SK-N-MC (cell line): Measurements from ENCODE around the gene SLC6A7.

Experiments
- DNase-seq: peaks from one replicate; pipeline ENCODE4 v3.0.0-alpha.2; 2011; ENCODE audit warnings: low read depth, low spot score
- H3K27ac ChIP-seq: fragments of 200-600 bp; sonication (generic); 2 replicates; pipeline ENCODE4 v1.5.1; 2016; ENCODE audit warnings: mixed run types
- H3K36me3 ChIP-seq: fragments of 200-600 bp; sonication (generic); 2 replicates; pipeline ENCODE4 v1.6.1; 2017; ENCODE audit warnings: antibody characterized with exemption, low read length, mixed read lengths; ENCODE audit not compliant: insufficient read depth
- H3K4me3 ChIP-seq: fragments of 200-600 bp; sonication (generic); 2 replicates; pipeline ENCODE4 v1.5.1; 2016
- H3K9ac ChIP-seq: fragments of 200-600 bp; sonication (generic); 2 replicates; pipeline ENCODE4 v1.8.0; 2017; ENCODE audit warnings: mixed run types, mixed read lengths; ENCODE audit not compliant: insufficient read length
- H3K9me3 ChIP-seq: fragments of 200-600 bp; sonication (generic); 2 replicates; pipeline ENCODE4 v1.6.1; 2017; ENCODE audit warnings: low read depth, mild to moderate bottlenecking, antibody characterized with exemption, low read length, moderate library complexity, mixed read lengths
- EZH2 ChIP-seq: fragments of 200-600 bp; sonication (generic); IDR thresholded peaks from one replicate; pipeline ENCODE4 v1.6.1; 2017; ENCODE audit warnings: antibody characterized with exemption
- FOXP2 ChIP-seq: optimal IDR thresholded peaks from 2 replicates; pipeline ENCODE3; 2011; ENCODE audit warnings: mild to moderate bottlenecking, moderate library complexity; ENCODE audit not compliant: insufficient read depth; ENCODE audit errors: extremely low read length, control extremely low read depth
- POLR2AphosphoS5 ChIP-seq: IDR thresholded peaks from 2 replicates; pipeline ENCODE4 v1.6.1; 2012; ENCODE audit warnings: mild to moderate bottlenecking, low read depth, low read length, borderline replicate concordance

SLC6A7 gene

GRCh38 chr5:150189326-150189725 lies 536 bp upstream of the SLC6A7 start:
- H3K4me3 ChIP-seq, result no peak overlapping the region
- DNase-seq, result no peak
- no peak for TF ChIP-seq POLR2AphosphoS5
- no peak for TF ChIP-seq EZH2
- no peak for TF ChIP-seq FOXP2

GRCh38 chr5:150190503-150190979 lies 679 bp downstream of the SLC6A7 start:
- Histone ChIP-seq H3K9me3 (no peaks in the 10 kb centered on the region), H3K9ac (no peak overlapping the region), H3K4me3 (no peak overlapping the region), H3K36me3 (no peaks in the 10 kb centered on the region), H3K27ac (no peak overlapping the region)
- no peak for TF ChIP-seq EZH2
- TF ChIP-seq POLR2AphosphoS5, result no peak
- no peak for TF ChIP-seq FOXP2
- no peak for DNase-seq

More at GRCh38 chr5:150189326-150189725, 536 bp upstream of the SLC6A7 start:
- no peak overlapping the region for H3K27ac ChIP-seq
- no peak overlapping the region for H3K9ac ChIP-seq
- H3K36me3 ChIP-seq, result no peaks in the 10 kb centered on the region
- H3K9me3 ChIP-seq, result no peaks in the 10 kb centered on the region

DNA sequence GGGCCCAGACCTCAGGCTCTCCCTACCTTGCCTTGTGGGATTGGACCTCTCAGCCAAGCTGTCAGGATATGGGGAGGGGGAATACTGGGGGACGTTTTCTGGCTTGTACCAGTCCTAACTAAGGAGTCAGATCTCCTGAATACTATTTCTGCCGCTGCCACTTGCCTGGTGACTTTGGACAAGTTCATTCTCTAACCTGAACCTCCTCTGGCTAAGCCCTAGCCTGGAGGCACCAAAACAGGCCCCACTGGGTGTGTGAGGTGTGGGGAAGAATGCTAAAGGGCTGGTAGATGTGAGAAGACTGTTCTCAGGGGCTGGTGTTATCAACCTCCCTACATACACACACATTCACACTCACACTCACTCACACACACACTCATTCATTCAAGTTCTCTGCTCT lies 1.1 kb downstream of the SLC6A7 start:
- no peaks in the 10 kb centered on the region for H3K9me3 ChIP-seq
- TF ChIP-seq EZH2 (no peak), FOXP2 (no peak), POLR2AphosphoS5 (no peak)
- no peak overlapping the region for H3K9ac ChIP-seq
- H3K36me3 ChIP-seq, result no peaks in the 10 kb centered on the region
- no peak overlapping the region for H3K27ac ChIP-seq
- no peak overlapping the region for H3K4me3 ChIP-seq
- DNase-seq, result no peak

- H3K36me3 ChIP-seq, result no peaks in the 10 kb centered on the region
- no peak overlapping the region for H3K27ac ChIP-seq
- H3K9ac ChIP-seq, result no peak overlapping the region
- no peaks in the 10 kb centered on the region for H3K9me3 ChIP-seq
- no peak for TF ChIP-seq FOXP2
- no peak for TF ChIP-seq EZH2
- no peak for TF ChIP-seq POLR2AphosphoS5
- DNase-seq, result no peak
- H3K4me3 ChIP-seq, result no peak overlapping the region
These were observed 2.6 kb downstream of the SLC6A7 start for GRCh38 chr5:150192462-150192861.

DNA sequence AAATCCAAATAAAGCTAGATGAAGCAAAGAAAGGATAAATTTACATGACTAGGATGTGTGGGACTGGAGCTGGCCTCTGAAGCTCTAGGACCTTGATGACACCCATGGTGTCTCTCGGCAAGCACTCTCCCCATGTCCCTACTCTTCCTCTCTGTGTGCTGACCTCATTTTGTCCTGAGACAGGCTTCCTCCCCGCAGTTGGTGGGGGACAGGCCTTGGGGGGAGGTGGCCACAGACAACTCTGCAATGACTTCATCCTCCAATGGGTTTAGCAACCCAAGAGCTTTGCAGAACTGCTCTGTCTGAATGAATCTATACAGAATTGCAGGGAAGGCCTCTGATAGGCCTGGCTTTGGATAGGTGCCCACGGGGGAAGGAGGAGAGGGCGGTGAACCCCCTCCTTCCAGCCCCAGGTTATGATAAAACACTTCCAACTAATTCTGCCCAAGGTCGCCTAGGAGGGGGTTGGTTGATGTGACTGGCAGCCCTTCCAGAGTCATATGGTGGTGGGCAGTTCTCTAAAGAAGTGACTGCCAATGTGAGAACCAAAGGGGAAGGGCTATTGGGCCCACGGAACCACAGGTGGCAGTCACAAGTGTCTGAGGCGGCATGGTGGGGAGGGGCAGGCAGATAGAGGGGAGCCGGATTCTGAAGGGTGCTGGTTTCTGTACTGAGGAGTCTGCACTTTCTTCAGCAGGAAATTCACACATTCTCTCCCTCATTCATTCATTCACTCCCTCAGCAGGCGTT lies 6.0 kb downstream of the SLC6A7 start:
- Histone ChIP-seq H3K4me3 (no peak overlapping the region), H3K9me3 (no peaks in the 10 kb centered on the region), H3K27ac (no peak overlapping the region), H3K9ac (no peak overlapping the region), H3K36me3 (no peaks in the 10 kb centered on the region)
- TF ChIP-seq POLR2AphosphoS5 (no peak), FOXP2 (no peak), EZH2 (no peak)
- DNase-seq, result no peak

GRCh38 chr5:150196514-150196913 lies 6.7 kb downstream of the SLC6A7 start:
- no peaks in the 10 kb centered on the region for H3K36me3 ChIP-seq
- TF ChIP-seq FOXP2, result no peak
- TF ChIP-seq EZH2, result no peak
- no peak for TF ChIP-seq POLR2AphosphoS5
- DNase-seq, result no peak
- no peak overlapping the region for H3K9ac ChIP-seq
- no peak overlapping the region for H3K27ac ChIP-seq
- H3K9me3 ChIP-seq, result no peaks in the 10 kb centered on the region
- no peak overlapping the region for H3K4me3 ChIP-seq

DNA sequence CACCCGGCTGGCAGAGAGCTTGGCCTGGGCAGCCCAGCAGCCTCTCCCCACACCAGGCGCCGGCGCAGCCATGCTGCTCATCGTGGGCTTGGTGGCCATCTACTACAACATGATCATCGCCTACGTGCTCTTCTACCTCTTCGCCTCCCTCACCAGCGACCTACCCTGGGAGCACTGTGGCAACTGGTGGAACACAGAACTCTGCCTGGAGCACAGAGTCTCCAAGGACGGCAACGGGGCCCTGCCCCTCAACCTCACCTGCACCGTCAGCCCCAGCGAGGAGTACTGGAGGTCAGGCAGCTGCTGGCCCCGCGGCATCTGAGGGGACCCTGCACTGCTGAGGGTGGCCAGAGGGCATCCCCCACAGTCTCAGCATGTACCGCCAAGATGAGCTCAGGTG lies 7.1 kb downstream of the SLC6A7 start:
- DNase-seq, result no peak
- Histone ChIP-seq H3K4me3 (no peak overlapping the region), H3K36me3 (no peaks in the 10 kb centered on the region), H3K9ac (no peak overlapping the region), H3K27ac (no peak overlapping the region), H3K9me3 (no peaks in the 10 kb centered on the region)
- TF ChIP-seq EZH2, result no peak
- TF ChIP-seq FOXP2, result no peak
- no peak for TF ChIP-seq POLR2AphosphoS5

DNA sequence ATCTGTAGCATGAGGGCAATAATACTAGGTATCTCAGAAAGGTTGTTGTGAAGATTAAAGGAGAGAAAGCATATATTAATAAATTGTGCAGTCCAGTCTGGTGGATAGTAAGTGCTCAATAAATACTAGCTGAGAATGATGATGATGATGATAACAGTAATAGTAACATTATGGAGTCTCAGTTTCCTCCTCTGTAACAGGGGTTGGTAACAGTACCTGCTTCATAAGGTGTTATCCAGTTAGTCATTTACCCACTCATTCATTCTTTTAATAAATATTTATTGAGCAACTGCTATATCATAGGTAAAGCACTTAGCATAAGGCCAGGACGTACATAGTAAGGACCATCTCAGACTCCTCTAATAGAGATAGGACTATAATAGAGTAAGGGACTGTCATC lies 7.6 kb downstream of the SLC6A7 start:
- DNase-seq, result no peak
- H3K27ac ChIP-seq, result no peak overlapping the region
- H3K36me3 ChIP-seq, result no peaks in the 10 kb centered on the region
- no peak overlapping the region for H3K4me3 ChIP-seq
- TF ChIP-seq EZH2 (no peak), POLR2AphosphoS5 (no peak), FOXP2 (no peak)
- H3K9ac ChIP-seq, result no peak overlapping the region
- no peaks in the 10 kb centered on the region for H3K9me3 ChIP-seq
